Fibroblast of the aortic adventitia (primary cell): ENCODE results near the gene TRABD2B. TPM values are rescaled to one million over a fixed set of nuclear protein-coding genes. Genes with fewer than 3 reads are reported as not detected.

Experiments used
- DNase-seq: peaks from one replicate; pipeline ENCODE4 v3.0.0-alpha.2; 2010; ENCODE audit warnings: low read depth
- H3K4me3 ChIP-seq: 2 replicates; pipeline ENCODE4 v1.5.1; 2011; ENCODE audit warnings: low read depth, mild to moderate bottlenecking, control low read depth, low read length, moderate library complexity
- total RNA-seq: library from RNA; depleted of rRNA; stranded (reverse); fragments of >200 nt; gene quantifications from 2 replicates; pipeline ENCODE4 v1.2.3, GENCODE V29; 2012; ENCODE audit warnings: low replicate concordance
- TF ChIP-seq, protein P1 (sequence below): IDR thresholded peaks from 2 replicates; pipeline ENCODE4 v1.5.1; 2011; ENCODE audit warnings: mild to moderate bottlenecking, low read length, control low read depth, inconsistent platforms; ENCODE audit not compliant: insufficient read depth

Gene TRABD2B
- total RNA-seq, 1 donor = under 0.01 TPM

DNA sequence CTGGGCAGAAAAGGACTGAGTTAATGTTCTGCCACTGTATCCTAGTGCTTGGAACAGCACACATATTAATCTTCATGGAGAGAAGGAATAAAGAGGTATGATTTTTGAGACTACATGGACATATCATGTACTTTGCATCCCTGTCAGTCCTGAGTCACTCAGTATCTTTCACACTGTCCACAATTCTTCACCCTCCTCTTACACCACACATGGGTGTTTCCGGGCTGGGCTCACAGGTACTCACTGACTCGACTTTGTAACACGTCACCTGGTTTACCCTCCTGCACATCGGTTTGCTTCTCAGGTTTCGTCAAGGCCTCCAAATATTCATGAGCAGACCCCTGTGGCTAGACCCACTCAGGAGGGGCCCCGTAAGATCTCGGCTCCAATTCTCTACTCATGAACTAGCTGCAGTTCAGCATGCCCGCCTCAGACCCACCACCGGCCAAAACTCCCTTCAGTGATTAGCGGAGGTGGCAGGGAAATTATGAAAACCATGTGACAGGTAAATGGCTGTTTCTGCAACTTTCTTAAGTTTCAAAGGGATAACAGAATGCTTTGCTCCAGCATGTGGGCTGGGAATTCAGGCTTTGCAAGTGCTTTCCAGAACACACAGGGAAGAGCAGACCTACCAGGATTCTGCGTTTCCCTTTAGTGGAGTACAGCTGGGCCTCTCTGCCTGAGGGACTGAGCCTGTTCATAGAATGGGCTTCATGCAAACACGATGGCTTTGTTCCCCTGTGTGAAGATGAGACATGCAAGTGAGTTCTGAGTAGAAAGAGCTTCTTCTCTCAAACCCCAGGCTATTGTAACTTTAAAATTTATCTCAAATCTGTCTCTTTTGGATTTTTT lies 31.3 kb upstream of the TRABD2B start:
- H3K4me3 ChIP-seq = no peak overlapping the region
- TF ChIP-seq, protein P1, sequence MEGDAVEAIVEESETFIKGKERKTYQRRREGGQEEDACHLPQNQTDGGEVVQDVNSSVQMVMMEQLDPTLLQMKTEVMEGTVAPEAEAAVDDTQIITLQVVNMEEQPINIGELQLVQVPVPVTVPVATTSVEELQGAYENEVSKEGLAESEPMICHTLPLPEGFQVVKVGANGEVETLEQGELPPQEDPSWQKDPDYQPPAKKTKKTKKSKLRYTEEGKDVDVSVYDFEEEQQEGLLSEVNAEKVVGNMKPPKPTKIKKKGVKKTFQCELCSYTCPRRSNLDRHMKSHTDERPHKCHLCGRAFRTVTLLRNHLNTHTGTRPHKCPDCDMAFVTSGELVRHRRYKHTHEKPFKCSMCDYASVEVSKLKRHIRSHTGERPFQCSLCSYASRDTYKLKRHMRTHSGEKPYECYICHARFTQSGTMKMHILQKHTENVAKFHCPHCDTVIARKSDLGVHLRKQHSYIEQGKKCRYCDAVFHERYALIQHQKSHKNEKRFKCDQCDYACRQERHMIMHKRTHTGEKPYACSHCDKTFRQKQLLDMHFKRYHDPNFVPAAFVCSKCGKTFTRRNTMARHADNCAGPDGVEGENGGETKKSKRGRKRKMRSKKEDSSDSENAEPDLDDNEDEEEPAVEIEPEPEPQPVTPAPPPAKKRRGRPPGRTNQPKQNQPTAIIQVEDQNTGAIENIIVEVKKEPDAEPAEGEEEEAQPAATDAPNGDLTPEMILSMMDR = no peak
- DNase-seq = no peak

DNA sequence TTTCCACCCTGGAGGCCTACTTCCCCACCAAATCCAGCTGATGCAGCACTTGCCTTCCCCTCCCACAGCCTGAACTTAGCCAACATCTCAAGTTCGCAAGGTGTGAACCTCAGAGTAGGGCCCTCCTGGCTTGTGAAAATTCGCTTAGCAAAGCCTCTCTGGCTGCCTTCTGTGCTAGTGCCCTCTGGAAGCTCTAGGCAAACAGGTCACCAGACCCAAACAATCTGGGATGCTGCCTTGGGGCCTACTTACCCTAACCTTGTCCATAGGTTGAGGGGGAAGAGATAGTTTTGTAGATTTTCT lies 30.3 kb upstream of the TRABD2B start:
- DNase-seq = no peak
- no peak overlapping the region for H3K4me3 ChIP-seq
- TF ChIP-seq, protein P1 = no peak

DNA sequence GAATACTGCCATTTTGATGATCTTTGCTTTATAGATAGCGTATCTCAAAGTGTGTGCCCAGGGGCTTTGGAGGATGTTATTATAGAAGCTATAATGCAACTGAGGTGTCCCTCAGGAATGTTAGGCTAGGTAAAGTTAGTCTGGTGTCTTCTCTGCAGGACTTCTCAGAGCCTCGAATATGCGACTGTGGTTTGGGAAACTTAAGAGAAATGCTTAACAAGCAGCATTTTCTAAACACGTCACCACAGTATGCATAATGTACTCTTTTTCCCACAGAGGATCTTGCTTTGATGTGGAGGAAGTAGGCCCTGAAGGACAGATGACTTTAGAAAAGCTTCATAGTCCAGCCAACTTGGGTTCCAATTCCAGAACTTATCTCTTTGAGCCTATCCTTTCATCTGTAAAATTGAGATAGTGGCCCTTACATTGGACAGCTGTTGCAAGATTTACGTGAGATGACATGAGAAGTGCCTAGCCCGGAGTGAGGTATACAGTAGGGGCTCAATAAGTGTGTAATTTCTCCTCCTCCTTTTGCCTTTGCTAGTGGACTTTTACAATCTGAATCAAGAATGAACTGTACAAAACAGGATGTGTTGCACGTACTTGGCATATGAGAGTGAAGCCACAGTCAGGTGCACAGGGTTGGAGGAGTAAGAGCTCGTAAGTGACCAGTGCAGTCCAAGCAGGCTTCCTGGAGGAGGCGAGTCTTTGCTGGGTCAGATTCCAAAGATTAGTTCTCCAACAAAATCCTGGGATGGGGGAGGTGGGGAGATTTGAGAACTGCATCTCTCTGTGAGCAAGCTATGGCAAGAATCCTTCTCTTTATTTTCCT lies 29.7 kb upstream of the TRABD2B start:
- DNase-seq = no peak
- H3K4me3 ChIP-seq = no peak overlapping the region
- TF ChIP-seq, protein P1 = no peak

DNA sequence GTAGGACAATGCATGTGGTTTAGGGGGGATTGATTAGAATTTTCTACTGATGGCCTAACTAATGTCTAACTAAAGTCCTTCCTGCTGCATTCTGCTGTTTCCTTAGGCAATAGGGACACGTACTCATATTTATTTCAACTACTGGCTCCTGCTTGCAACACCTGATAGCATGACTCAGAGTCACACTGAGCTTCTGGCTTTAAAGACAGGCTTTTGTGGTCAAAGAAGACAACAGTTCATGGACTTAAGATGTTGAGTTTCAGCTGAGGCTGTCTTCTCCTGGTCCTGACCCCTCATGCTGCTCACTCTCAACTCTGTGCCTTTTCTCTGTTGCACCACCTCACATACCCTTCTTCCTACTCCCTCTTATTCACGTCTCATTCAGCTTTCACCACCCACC lies 29.1 kb upstream of the TRABD2B start:
- TF ChIP-seq, protein P1 = no peak
- no peak overlapping the region for H3K4me3 ChIP-seq
- peak; percentile 30 for DNase-seq

DNA sequence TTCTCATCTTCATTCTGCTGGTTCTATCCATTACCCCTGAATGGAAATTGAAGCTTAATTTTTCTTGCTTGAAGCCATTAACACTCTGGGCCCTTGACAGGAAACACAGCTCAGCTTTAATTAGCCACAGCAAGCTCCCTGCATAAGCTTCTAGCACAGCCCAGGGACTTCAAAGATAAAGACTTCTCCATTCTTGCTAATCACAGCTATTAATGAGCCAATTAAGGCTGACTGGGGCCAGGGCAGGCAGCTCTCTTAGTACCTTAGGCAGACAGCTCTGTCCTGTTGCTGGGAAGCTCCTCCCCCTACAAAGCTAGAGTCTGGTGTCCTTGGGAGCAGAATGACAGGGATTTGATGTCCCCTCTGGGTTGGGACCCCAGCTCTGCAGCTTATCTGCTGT lies 27.9 kb upstream of the TRABD2B start:
- TF ChIP-seq, protein P1 = no peak
- no peak for DNase-seq

DNA sequence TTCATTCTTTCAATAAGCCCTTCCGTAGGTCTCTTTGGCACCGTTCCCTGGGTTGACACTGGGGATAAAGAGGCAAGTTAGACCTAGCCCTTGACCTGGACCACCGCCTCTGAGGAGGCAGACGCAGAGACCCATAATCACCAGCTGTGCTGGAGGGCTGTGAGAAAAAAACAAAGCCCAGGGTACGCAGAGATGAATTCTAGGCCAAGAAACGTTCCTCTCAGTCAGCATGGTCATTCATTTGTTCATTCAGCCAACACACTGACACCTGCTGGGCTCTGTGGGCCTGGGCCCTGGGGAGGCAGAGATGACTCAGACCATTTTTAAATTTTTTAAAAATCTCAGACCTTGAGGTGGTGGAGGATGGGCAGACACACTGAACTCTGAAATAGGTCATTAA lies 26.3 kb upstream of the TRABD2B start:
- TF ChIP-seq, protein P1 = no peak
- DNase-seq = no peak
- no peak overlapping the region for H3K4me3 ChIP-seq

More for the DNA sequence above, 27.9 kb upstream of the TRABD2B start:
- no peak overlapping the region for H3K4me3 ChIP-seq
